HG02852 (cell line): ENCODE results near the gene LARP4.
"Not testable (repeated sequence)": the region's sequence is repeated elsewhere in the genome, so short reads cannot be mapped to it uniquely, and the experiment has no call there.

ENCODE experiments used
- ATAC-seq: cut with Tn5 transposase; IDR thresholded peaks from one replicate; pipeline ENCODE4 v1.9.1; 2021; ENCODE audit warnings: mild to moderate bottlenecking, moderate library complexity; ENCODE audit not compliant: unreplicated experiment

The LARP4 gene

DNA sequence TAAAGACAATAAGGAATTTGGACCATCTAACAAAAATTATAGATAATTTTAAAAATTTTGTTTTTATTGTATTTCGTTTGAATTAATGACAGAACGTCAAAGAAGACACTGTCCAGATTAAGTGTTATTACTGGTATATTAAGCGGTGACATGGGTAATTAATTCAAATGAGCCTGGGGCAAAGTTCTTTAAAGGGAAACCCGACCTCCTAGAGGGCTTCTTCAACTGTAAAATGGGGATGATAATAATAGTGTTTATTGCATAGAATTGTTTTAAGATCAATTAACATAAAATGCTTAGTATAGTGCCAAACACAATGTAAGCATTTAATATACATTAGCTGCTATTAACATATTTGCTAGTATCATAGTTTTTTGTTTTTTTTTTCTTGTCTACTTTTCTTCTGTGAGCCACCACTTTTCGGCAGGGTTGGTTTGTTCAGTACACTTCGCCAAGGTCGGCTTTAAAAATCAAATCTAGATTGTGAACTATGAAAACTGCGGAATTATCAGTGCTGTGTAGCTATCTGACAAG, 514 bp upstream of the LARP4 start:
- no peak for ATAC-seq

DNA sequence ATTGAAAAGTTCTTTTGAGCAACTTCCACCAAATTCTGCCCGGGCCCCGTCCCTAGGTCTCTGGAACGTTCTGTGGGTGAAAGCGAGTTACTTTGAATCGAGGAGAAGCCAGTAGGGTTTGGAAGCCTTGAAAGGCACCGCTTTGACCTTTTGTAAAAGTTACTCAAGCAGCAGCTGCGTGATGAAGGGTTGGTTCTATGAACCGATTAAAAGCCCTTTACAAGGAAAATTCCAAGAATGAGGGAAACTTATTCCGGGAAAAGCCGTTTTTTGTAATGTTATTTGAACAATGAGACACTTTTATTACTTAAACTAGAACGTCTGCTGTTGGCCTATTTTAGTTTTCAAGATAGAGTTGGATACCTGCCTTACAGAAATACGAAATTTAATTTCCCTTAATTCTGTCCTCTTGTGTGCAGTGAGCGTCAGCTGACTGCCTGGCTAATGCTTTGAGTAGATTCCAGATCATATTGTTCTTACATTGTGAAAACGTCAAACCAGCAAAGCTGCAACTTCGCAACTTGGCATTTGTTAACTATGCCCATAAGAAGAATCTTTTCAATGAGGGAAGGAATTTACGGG, 906 bp downstream of the LARP4 start:
- no peak for ATAC-seq

- ATAC-seq = no peak
Measured at GRCh38 chr12:50402264-50403000, 1.7 kb downstream of the LARP4 start.

DNA sequence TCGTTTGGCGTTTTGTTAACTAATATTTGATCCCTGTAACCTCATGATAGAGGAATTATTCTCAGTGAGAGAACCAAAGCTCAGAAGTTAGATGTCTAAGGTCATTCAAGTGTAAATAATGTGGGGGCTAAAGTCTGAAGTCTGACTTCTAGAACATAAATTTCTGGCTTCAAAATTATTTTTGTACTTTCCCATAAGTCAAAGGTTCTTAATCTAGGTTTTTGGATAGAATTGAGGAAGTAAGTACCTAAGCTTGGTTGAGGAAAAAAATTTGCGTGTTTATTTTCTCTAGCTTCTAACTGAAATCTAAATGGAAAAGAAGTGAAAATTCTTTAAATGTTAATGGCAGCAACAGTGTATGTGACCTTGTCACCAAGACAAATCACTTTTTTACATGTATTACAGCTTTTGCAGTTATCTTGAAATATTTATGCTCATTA, 2.3 kb downstream of the LARP4 start:
- no peak for ATAC-seq

- no peak for ATAC-seq
Measured at GRCh38 chr12:50404307-50404706, 3.6 kb downstream of the LARP4 start.

- ATAC-seq = no peak
Measured at GRCh38 chr12:50411051-50411660, 10.5 kb downstream of the LARP4 start.

DNA sequence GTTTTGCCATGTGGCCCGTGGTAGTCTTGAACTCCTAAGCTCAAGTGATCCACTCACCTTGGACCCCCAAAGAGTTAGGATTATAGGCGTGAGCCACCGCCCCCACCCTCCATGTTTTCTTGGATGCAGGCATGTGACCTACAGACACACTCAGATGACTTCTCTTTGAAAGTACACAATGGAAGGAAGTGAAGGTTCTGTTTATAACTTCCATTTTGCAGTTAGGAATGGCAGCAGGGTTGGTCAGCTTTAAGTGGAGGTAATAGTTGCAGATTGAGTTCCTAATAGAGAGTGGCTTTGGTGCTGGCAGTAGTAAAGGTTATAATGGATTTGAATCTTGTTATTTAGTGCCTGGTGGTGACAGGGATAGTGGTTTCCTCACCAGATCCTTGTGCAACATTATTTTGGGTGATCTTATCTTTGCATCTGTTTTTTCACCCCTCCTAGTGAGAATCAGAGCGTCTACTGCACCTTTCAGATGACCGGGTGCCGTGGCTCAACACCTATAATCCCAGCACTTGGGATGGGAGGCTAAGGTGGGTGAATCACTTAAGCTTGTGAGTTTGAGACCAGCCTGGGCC, 15.3 kb downstream of the LARP4 start:
- ATAC-seq = no peak

DNA sequence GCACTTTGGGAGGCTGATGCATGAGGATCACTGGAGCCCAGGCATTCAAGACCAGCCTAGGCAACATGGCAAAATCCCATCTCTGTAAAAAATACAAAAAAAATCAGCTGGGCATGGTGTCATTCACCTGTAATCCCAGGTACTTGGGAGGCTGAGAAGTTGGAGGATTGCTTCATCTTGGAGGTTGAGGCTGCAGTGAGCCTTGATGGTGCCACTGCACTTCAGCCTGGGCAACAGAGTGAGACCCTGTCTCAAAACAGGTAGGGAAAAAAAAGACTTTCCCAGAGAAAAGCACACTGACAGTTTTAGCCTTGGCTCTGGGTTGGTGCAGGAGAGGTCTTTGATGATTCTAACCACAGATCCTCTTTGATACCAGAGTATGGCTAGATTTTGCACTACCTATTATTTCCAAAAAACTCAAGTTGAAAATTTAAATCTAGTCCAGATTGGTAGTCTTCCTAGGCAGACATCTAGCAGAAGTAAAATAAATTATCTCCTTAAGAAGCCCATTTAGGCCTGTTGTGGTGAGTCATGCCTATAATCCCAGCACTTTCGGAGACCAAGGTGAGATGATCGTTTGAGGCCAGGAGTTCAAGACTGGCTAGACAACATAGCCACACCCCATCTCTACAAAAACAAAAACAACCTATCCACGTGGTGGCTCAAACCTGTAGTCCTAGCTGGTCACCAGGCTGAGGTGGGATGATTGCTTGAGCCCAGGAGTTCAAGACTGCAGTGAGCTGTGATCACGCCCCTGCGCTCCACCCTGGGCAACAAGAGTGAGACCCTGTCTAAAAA, 18.6 kb downstream of the LARP4 start:
- no peak for ATAC-seq

GRCh38 chr12:50422855-50423254, 22.2 kb downstream of the LARP4 start:
- ATAC-seq = not testable (repeated sequence)

GRCh38 chr12:50423342-50423741, 22.7 kb downstream of the LARP4 start:
- ATAC-seq = not testable (repeated sequence)

- ATAC-seq = no peak
Measured at GRCh38 chr12:50425589-50426258, 25.0 kb downstream of the LARP4 start.

- not testable (repeated sequence) for ATAC-seq
Measured at GRCh38 chr12:50431656-50432055, 31.0 kb downstream of the LARP4 start.

DNA sequence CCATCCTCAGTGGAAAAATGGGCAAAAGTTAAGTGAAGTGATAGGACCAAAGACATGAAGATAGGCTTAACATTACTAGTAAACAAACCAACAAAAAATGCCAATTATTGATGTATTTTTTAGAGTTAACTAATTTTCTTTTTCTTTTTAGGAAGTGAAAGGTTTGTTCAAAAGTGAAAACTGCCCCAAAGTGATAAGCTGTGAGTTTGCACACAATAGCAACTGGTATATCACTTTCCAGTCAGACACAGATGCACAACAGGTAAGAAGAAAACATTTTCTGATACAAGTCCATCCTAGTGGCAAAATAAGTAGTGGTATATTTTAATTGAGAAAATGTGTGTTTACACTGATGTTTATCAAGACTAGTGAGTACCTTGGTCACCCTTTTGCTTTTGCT, 39.6 kb downstream of the LARP4 start:
- no peak for ATAC-seq

DNA sequence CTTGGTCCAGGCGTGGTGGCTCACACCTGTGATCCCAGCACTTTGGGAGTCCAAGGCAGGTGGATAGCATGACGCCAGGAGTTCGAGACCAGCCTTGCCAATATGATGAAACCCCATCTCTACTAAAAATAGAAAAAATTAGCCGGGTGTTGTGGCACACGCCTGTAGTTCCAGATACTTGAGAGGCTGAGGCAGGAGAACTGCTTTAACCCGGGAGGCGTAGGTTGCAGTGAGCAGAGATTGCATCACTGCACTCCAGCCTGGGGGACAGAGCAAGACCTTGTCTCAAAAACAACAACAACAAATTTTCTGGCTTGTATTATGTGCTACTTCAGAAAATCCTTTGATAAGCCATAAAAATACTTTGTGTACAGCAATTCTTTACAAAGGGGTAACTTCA, 41.1 kb downstream of the LARP4 start:
- no peak for ATAC-seq

- ATAC-seq = no peak
Measured at GRCh38 chr12:50442178-50442908, 41.7 kb downstream of the LARP4 start.

DNA sequence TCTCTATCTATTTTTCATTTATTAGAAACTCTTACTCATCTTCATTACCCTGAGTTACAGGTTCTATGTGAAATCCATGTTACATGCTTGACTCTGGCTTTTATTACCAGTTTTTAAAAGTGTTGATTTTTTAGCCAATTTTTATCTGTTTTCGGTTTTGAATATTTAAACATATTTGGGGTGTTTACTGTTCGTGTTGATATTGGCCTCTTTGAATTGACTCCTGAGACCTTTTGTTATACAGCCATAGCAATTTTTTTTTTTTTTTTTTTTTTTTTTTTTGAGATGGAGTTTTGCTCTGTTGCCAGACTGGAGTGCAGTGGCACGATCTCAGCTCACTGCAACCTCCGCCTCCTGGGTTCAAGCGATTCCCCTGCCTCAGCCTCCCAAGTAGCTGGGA, 49.0 kb downstream of the LARP4 start:
- ATAC-seq = not testable (repeated sequence)

- ATAC-seq = no peak
Measured at GRCh38 chr12:50452795-50453194, 52.1 kb downstream of the LARP4 start.

DNA sequence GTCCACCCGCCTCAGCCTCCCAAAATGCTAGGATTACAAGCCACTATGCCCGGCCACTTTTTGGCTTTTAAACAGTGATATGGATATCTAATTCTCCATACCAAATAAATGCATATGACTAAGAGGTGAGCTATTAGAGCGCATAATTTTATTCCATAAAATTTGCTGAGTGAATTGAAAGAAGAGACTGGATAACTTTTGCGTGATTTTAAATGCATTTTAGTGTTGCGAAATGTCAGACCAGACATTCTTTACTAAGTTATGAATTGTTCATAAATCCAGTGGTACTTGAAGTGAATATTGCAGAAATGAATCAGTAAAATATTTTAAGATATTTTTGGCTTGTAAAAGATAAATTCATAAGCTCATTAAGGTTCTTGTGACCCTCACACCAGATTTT, 53.2 kb downstream of the LARP4 start:
- ATAC-seq = no peak

DNA sequence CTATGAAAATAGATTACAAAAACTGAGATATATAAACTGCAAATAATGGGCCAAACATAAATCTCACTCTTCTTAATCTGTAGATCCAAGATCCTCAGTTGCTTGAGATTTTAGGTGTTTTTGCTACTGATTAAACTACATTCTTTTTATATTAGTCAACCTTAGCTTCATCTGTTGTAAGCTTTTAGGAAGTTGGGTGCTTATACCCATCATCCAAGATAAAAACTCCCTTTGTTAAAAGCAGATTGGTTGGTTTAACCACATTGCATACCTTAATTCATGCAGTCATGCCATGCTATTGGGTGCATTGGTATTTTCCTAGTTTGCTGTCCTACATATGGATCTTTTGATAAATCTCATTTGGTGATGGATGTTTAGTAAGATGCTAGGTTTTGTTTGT, 57.9 kb downstream of the LARP4 start:
- no peak for ATAC-seq

- no peak for ATAC-seq
Measured at GRCh38 chr12:50467439-50467838, 66.8 kb downstream of the LARP4 start.
